Suprapubic skin (tissue), 4 donors: ENCODE data around the gene ADK.

ENCODE experiments used
- CTCF ChIP-seq, 2 donors: fragments of 200-600 bp in 1 of 2; fragments of 450-650 bp in 1 of 2; sonication (generic) in 1 of 2; IDR thresholded peaks; one replicate each; pipeline ENCODE4 v1.5.1; 2016 to 2019; ENCODE audit warnings: antibody characterized with exemption in 2 of 2, mild to moderate bottlenecking in 1 of 2, moderate library complexity in 1 of 2
- EP300 ChIP-seq: sonication (generic); formaldehyde crosslinking; IDR thresholded peaks from one replicate; pipeline ENCODE4 v1.6.1; 2017; ENCODE audit warnings: antibody characterized with exemption
- POLR2A ChIP-seq, 2 donors: fragments of 450-650 bp; IDR thresholded peaks; one replicate each; pipeline ENCODE4 v1.6.1; 2017; ENCODE audit warnings: antibody characterized with exemption in 2 of 2, mild to moderate bottlenecking in 2 of 2, moderate library complexity in 2 of 2
- POLR2AphosphoS5 ChIP-seq, 3 donors: sonication (generic); formaldehyde crosslinking; IDR thresholded peaks; one replicate each; pipeline ENCODE4 v1.6.1; 2017; ENCODE audit warnings: antibody characterized with exemption in 3 of 3

DNA sequence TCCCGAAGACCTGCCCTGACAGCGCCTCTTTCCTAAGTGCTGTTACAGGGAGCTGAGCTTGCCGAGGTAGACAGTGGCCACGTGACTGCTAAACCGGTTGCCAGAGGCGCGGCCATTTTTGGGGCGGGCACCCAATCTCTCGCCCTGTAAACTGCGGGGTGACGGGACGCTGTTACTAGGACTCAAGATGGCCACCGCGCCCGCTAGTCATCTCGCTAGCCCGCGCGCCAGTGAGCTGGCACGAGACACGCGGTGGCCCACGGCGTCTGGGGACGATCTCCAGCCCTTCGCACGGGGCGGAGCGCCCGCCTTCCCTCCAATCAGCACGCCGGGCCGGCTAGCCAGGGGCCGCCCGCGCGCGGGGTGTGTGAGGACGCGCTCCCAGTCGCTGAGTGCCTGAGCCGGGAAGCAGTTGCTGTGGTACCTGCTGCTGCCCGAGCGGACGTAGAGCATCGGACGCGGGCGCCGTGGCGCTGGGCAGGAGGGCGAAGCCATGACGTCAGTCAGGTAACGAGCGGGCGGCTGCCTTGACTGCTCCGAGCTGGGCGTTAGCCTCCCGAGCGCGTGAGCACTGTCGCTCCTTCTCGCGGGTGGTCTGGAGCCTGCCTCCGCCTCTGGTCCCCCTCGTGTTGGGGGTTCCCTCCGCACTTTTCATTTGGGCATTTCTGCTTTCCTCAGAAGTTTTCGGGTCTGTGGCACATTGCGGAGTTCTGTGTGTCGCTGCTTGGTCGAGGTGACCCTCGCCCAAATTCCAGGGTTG, 25.5 kb downstream of the ADK start:
- TF ChIP-seq CTCF (IDR thresholded peaks at IDR 0.05) (no peak), POLR2A (IDR thresholded peaks at IDR 0.05) (peak in 1 of 2 donors; percentile 86), POLR2AphosphoS5 (IDR thresholded peaks at IDR 0.05) (peak in 2 of 3 donors; percentile 85 to 93), EP300 (no peak)
